NCI-H2227 (cell line): ENCODE measurements around the gene C1QB.
"Not testable (repeated sequence)": the region's sequence is repeated elsewhere in the genome, so short reads cannot be mapped to it uniquely, and the experiment has no call there.

Experiments used
- DNase-seq: peaks from one replicate; lab custom pipeline; 2025; ENCODE audit not compliant: unreplicated experiment; lab: John Stamatoyannopoulos, UW

C1QB gene

GRCh38 chr1:22662318-22662717, 9.3 kb downstream of the C1QB start:
- peak; percentile 51 for DNase-seq

GRCh38 chr1:22662986-22663408, 10.0 kb downstream of the C1QB start:
- no peak for DNase-seq

- DNase-seq: peak; percentile 71
These were observed 12.7 kb downstream of the C1QB start for GRCh38 chr1:22665752-22666151.

GRCh38 chr1:22666412-22666811, 13.4 kb downstream of the C1QB start:
- DNase-seq: no peak

GRCh38 chr1:22668840-22669239, 15.8 kb downstream of the C1QB start:
- not testable (repeated sequence) for DNase-seq

GRCh38 chr1:22670352-22670975, 17.4 kb downstream of the C1QB start:
- DNase-seq: no peak

- DNase-seq: no peak
These were observed 19.0 kb downstream of the C1QB start for GRCh38 chr1:22671999-22672398.

- DNase-seq: peak; percentile 97
These were observed 20.7 kb downstream of the C1QB start for GRCh38 chr1:22673486-22674409.

- DNase-seq: no peak
These were observed 21.3 kb downstream of the C1QB start for GRCh38 chr1:22674410-22674749.

GRCh38 chr1:22676151-22676550, 23.1 kb downstream of the C1QB start:
- not testable (repeated sequence) for DNase-seq

- no peak for DNase-seq
These were observed 24.0 kb downstream of the C1QB start for GRCh38 chr1:22676916-22677583.

- no peak for DNase-seq
These were observed 25.2 kb downstream of the C1QB start for GRCh38 chr1:22677931-22678896.

- no peak for DNase-seq
These were observed 27.7 kb downstream of the C1QB start for GRCh38 chr1:22680726-22681125.

- DNase-seq: no peak
These were observed 28.7 kb downstream of the C1QB start for GRCh38 chr1:22681556-22682276.

GRCh38 chr1:22683547-22683946, 30.5 kb downstream of the C1QB start:
- no peak for DNase-seq

GRCh38 chr1:22685591-22686059, 32.6 kb downstream of the C1QB start:
- DNase-seq: peak; percentile 45

GRCh38 chr1:22687191-22687590, 34.2 kb downstream of the C1QB start:
- DNase-seq: no peak

GRCh38 chr1:22688466-22688865, 35.4 kb downstream of the C1QB start:
- DNase-seq: no peak

- DNase-seq: no peak
These were observed 36.5 kb downstream of the C1QB start for GRCh38 chr1:22689505-22689904.
